GM12873 (cell line): ENCODE results near the gene SSH2.

Source experiments
- CTCF ChIP-seq: IDR thresholded peaks from 2 replicates; pipeline ENCODE4 v1.5.1; 2012; ENCODE audit warnings: low read depth, mild to moderate bottlenecking, moderate library complexity, low read length, control low read depth; ENCODE audit not compliant: insufficient read depth; ENCODE audit errors: missing control alignments

SSH2 gene

GRCh38 chr17:29959658-29960337 lies 29.8 kb upstream of the SSH2 start:
- TF ChIP-seq CTCF = no peak

DNA sequence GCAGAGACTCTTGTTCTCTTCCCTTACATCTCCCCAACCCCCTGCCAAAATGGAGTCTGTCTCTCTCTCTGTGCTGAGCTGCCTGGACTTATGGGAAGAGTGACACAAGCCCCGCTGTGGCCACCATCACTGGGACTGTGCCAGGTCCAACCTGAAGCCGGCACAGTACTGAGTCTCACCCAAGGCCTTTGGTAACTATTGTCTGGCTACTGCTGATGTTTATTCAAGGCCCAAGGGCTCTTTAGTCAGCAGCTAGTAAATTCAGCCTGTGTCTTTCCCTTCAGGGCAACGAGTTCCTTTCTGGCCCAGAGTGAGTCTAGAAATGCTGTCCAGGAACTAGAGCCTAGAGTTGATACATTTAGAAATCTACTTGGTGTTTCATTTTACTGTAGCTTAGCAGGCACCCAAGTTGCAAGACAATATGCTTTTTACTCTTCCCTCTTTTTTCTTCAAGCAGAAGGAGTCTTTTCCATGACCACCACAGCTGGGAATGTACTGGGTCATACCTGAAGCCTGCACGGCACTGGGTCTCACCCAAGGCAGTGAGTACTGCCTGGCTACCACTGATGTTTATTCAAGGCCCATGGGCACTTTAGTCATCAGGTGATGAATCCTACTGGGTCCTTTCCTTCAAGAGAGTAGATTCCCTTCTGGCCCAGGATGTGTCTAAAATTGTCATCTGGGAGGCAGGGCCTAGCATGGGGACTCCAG lies 29.1 kb upstream of the SSH2 start:
- TF ChIP-seq CTCF = no peak

DNA sequence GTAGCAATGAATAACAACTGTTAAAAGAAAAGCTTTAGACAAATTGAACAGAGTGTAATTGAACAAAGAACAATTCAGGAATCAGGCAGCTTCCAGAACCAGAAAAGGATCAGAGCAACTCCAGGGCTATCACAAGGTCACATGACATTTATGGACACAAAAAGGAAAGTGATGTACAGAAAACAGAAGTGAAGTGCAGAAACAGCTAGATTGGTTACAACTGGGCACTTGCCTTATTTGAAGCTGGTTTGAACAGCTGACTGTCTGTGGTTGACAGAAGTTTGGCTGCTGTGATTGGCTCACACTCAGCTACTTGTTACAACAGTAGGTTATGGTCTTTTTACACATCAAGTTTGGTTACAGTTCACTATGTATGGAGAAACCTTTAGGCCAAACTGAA lies 26.2 kb upstream of the SSH2 start:
- no peak for TF ChIP-seq CTCF

DNA sequence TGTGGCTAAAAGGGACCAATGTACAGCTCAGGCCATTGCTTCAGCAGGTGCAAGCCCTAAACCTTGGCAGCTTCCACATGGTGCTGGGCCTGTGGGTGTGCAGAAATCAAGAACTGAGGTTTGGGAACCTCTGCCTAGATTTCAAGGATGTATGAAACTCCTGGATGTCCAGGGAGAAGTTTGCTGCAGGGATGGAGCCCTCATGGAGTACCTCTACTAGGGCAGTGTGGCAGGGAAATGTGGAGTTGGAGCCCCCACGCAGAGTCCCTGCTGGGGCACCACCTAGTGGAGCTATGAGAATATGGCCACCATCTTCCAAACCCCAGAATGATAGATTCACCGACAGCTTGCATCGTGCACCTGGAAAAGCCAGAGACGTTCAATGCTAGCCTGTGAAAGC lies 24.4 kb upstream of the SSH2 start:
- TF ChIP-seq CTCF = peak; percentile 37

DNA sequence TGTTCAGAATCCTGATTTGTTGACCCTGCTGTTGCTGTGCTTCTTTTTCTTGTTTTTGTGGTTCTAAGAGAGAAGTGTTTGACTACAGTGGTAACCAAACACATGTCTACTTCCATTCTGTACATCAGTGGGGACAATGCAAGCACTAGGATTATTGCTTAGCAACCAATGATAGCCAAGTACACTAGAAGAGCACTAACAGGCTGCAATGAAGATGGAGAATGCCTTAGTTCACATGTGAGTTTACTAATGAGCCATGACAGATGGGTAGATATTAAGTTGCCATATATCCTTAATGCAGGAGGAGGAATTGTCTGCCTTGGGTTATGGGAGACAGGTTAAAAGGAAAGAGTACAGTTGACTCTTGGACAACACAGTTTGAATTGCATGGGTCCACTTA lies 19.7 kb upstream of the SSH2 start:
- TF ChIP-seq CTCF = no peak

- TF ChIP-seq CTCF = no peak
These were observed 18.6 kb upstream of the SSH2 start for GRCh38 chr17:29948448-29949215.

DNA sequence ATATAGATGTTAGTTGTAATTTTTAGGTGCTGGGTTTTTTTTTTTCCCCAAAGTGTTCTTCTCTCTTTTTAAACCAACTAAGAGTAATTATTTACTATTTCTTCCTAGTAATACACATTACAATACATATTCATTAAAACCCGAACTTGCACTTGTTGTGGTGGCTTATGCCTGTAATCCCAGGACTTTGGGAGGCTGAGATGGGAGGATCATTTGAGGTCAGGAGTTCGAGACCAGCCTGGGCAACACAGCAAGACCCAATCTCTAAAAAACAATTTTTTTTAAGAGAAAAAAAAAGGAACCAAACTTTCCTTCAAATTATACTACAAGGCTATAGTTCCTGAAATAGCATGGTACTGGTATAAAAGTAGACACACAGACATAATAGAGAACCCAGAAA lies 15.3 kb upstream of the SSH2 start:
- TF ChIP-seq CTCF = no peak
